Posterior vena cava (tissue), 2 donors: Measurements from ENCODE around the gene NR2E1. TPM values are rescaled to one million over a fixed set of nuclear protein-coding genes. Genes with fewer than 3 reads are reported as not detected.

ENCODE experiments used
- DNase-seq: peaks from one replicate; pipeline ENCODE4 v3.0.0-alpha.2; 2020; ENCODE audit warnings: low spot score
- intact Hi-C, 2 donors: fragments of 100-400 bp; cut with DNase I; formaldehyde crosslinking; loops; one replicate each; pipeline versions ENCODE4 v1.14.1 to v1.14.2; 2022 to 2023
- total RNA-seq, 2 donors: library from RNA; stranded (reverse); fragmentation: NEBNext Ultra II Directional; extraction: Animal tissue kit (Norgen Biotek cat#: 25700); gene quantifications; one replicate each; pipeline ENCODE4 v1.2.1, GENCODE V29; 2021
- donor health status: DM: yes; HTN: yes; CAD: no.
- donor health status: DM: yes; HTN: yes; CAD: no.

Gene NR2E1
- total RNA-seq, 2 donors from 2014 or later, result not detected

GRCh38 chr6:108142240-108142639 is 23.6 kb upstream of the NR2E1 start:
- intact Hi-C loops, result no loop called here
- no peak for DNase-seq

DNA sequence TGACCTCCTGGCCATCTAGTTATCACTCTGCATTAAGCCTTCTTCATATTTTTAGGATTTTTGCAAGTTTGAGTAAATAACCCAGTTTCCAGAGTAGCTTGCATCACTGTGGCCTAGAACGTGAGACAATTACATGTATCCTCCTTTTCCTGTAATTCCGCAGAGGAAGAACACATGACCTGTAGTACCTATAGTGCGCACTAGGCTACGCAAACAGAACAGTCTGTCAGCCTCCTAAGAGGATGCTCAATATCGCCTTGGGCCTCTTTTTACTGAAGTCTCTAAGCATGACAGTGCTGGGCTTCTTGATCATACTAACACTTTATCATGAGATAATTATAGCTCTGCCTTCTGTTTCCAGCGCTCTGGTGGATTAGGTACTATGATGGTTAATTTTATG is 20.2 kb upstream of the NR2E1 start:
- no peak for DNase-seq
- intact Hi-C loops, result no loop called here

DNA sequence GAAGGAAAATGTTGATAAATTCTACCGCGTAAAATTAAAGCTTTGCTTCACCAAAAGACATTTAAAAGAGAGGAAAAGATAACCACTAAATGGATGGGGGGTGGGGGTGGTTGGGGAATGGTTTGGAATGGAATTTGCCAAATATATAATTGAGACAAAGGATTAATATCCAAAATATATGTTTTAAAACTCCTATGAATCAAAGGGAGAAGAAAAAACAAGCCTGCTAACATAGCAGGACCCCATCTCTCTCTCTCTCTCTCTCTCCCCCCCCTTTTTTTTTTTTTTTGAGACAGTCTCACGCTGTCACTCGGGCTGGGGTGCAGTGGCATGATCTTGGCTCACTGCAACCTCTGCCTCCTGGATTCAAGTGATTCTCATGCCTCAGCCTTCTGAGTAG is 13.4 kb upstream of the NR2E1 start:
- DNase-seq, result no peak
- intact Hi-C loops, result no loop called here

DNA sequence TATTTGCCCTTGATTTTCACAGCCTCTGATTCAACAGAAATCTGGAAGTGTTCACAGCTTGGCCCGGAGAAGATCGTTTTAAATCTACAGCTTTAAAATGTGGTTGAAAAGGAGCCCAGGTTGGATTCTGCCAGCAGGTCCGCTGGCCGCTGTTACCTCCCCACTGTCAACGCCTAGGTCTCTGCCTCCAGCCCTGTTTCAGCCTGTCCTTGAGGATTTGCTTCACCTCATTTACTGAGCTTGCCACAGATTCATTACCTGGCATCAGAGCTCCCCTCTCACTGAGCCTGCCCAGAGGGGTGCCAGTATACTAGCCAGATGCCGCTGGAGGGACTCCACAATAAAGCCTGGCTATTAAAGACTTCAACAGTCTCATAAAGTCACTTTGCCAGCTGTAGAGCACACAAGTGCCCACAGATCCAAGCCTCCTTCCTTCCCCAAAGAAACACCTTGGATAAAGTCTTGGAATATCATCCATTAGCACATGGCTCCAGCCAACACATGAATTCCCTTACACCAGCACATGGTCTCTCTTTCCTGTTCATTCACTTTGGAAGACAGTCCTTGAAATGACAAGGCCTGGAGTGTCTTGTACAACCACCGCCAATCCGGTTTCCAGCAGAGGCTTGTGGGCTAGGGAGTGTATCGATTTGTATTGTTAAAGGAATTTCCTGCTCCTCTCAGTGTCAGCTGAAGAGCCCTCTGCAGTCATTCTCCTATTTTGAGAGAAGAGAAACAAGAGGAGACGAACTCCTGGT is 9.5 kb upstream of the NR2E1 start:
- intact Hi-C loops, result no loop called here
- no peak for DNase-seq

GRCh38 chr6:108156938-108157233 is 8.9 kb upstream of the NR2E1 start:
- no peak for DNase-seq
- intact Hi-C loops, result no loop called here

DNA sequence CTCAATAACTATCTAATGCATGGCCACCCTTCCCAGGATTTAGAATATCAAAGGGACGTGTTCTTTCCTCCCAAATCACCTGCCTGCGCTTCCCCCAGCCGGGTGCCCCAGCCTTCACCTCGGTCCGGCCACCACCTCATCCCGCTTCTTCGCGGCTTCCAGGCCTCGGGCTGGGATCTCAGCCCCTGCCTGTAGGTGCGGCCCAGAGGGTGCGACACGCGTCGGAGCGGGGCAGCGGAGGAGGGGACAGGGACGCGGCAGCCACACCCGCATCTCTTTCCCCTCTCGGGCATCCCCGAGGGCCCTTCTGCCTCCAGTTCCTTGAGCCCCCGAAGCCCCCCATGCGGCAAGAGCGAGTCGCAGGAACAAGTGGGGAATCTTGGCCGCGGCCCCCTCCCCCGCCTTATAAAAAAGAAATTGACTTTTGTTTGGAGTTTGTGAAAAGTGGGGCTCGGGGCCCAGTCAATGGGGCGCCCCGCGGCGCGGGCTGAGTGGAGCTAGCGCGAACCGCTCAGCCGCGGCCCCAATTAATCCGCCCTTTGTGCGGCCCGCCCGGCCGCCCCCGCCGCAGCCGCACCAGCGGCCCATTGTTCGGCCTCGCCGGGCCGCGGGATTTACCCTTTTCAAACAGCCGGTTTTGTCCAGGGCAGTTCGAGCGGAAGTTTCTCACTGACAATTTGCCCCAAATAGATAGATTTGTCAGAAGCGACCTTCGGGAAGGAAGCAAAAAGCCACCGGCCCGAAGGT is 8.4 kb upstream of the NR2E1 start:
- intact Hi-C loops, result no loop called here
- no peak for DNase-seq

DNA sequence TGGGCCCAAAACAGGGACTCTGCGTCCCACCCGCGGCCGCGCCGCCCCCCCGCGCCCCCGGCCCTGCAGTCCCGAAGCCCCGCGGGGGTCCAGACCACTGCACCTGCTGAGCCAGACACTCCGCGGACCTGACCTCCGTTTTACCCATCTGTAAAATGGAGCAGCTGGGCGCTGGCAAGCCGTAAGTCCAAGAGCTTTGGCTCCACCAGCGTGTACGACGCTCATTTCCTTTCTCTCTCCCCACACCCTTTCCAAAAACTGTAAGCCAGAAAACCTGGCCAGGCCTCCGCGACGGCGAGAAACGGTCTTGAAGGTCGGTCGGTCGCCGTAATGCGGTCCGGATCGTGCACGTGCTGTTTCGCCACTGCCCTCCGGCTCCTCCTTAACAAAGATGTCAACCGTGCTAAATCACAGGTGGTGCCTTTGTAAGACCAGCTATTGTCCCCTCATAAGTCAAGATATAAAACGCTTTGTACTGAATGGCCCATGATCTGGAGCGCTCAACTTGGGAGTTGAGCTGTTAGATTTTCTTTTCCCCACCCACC is 7.8 kb upstream of the NR2E1 start:
- DNase-seq, result no peak
- intact Hi-C loops, result no loop called here

DNA sequence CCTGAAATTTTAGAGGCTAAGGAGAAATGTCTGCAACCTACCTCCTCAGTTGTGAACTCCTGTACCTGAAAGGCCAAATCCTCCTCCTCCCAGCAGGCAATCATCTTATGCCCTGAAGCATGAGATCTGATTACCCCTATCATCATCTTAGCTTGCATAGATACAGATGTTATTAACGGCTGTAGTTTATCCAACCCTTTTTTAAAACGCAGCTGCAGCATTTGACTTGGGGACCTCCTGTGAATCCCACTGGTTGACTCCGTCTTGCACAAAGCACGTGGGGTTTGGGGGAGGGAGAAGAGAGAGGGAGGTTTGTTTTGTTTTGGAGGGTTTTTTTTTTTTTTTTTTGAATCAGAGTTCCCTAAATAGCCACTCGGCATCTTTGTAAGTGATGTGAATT is 5.8 kb upstream of the NR2E1 start:
- no peak for DNase-seq
- intact Hi-C loops, result no loop called here

- no peak for DNase-seq
- intact Hi-C loops, result no loop called here
These were observed 4.0 kb upstream of the NR2E1 start for GRCh38 chr6:108161724-108162282.

DNA sequence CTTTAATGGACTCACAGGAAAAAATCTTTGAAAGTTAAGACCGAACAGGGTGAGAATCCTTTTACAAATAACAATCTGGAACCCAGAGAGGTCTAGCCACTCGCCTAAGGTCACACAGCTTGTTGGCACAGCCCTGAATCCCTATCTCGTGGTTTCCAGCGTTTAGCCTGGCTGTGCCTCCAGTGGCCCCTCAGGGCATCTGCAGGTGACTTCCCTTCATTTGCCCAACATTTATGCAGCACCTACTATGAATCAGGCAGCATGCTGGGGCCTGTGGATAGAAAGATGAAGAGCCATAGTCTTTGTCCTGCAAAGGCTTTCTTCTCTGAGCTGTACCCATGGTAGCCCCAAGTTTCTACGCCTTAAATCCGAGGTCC is 2.6 kb upstream of the NR2E1 start:
- no peak for DNase-seq
- intact Hi-C loops, result no loop called here

GRCh38 chr6:108163644-108164542 is 1.9 kb upstream of the NR2E1 start:
- intact Hi-C loops, result no loop called here
- no peak for DNase-seq

- DNase-seq, result no peak
- intact Hi-C loops, result no loop called here
These were observed 1.3 kb upstream of the NR2E1 start for GRCh38 chr6:108164543-108164814.

GRCh38 chr6:108164815-108165706 is 761 bp upstream of the NR2E1 start:
- intact Hi-C loops, result no loop called here
- no peak for DNase-seq

GRCh38 chr6:108166664-108167448 is 1.0 kb downstream of the NR2E1 start:
- intact Hi-C loops, result no loop called here
- no peak for DNase-seq

DNA sequence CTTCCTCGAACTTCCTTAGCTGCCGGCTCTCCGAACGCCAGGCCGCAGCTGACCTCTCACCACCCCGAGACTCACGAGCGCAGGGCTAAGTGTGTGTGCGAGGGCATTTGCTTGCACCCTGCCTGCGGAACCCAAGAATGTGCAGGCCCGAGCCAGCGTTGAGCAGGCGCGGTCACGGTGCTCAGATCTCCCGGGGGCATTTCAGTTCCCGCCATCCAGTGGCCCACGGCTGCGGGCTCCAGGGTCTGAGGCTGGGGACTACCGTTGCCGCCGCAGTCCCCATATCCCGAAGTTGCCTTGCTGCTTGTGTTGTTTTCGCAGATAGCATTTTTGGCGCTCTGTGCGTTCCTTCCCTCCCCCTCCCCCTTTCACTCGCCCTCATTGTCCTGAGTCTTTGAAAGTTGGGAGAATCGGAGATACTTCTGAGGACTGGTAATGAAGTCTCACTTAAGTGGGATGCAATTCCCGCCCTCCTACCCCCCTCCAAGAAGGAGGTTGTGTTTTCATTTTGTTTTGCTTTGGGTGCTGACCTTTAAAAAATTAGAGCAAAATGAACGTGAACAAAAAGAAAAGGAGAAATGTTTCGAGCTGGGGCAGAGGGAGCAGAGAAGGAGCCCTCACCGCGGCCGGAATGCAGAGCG is 1.7 kb downstream of the NR2E1 start:
- intact Hi-C loops, result no loop called here
- no peak for DNase-seq

DNA sequence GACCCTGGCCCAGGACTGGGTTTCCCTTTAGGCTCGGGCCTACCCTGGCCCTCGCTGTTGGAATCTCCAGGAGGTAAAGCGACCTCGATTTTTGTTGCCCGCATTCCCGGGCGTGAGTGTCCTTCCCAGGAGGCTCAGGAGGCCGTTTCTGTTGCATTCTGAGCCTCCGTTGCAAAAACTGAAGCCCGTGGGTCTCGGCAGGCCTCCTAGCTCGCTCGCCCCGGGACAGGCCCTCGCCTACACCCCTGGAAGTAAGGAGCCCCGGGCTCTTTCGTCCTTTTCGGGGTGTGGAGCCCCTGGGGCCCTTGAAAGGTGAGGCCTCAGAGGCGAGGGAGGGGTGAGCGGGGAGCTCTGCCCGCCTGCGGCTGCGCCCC is 2.3 kb downstream of the NR2E1 start:
- intact Hi-C loops, result no loop called here
- DNase-seq, result no peak

- intact Hi-C loops, result no loop called here
- DNase-seq, result no peak
These were observed 3.0 kb downstream of the NR2E1 start for GRCh38 chr6:108168501-108169463.
